ENCODE results near the gene PKM.

Gene PKM

DNA sequence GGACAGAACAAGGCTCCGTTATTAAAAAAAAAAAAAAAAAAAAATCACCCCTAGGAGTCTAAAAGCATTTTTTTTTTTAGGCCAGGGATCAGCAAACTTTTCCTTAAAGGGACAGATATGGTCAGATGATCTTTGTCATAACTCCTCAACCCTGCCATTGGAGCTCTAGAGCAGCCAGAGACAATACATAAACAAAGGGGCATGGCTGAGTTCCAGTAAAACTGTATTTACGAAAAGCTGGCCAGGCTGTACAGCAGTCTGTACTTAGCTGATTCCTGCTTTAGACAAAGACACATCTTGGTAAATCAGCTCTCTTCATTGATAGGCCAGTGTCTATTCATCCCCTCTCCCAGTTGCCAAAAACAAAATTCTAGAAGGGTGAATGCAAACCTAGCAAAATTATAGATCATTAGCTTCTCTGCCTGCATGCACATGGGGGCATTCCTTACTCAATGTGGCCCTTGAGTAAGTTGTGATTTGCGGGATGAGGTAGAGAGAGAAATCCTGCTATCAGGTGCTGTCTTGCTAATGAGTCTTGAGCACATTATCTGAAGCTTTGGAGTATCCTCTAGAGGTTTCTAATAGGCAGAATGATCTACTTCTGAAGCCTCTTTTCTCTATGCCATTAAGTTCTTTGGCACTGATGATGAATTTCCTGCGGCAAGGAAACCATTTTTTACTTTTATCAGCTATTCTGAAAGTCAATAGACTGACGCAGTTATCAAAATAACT, 77.6 kb downstream of the PKM start:
- DNase-seq: no peak

Measured in stimulated activated CD4-positive, alpha-beta T cell treated with anti-CD3 and anti-CD28 coated beads, Interleukin-2, amount 100 ng/mL, for 48 hours (primary cell).